ENCODE results near the gene SPPL2B. TPM values are rescaled to one million over a fixed set of nuclear protein-coding genes. Genes with fewer than 3 reads are reported as not detected.

Gene SPPL2B
- total RNA-seq, 1 experiment from 2014 or later: 76.0 TPM

DNA sequence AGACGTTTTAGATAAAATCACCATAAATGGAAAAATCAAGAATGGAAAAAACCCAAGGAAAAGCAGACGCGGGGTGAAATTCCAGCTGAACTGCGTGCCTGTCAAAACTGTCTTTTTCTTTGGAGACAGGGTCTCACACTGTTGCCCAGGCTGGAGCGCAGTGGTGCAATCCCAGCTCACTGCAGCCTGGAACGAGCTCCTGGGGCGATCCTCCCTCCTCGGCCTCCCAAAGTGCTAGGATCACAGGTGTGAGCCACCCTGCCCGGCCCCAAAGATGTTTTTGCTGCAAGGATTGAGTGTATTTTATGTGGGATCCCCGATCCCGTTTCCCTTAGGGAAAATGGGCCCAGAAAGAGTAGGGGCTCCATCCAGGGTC, 45.6 kb upstream of the SPPL2B start:
- ATAC-seq: no peak

GRCh38 chr19:2283835-2284507, 44.5 kb upstream of the SPPL2B start:
- TF ChIP-seq TCF7L2 (IDR thresholded peaks at IDR 0.05; ENCODE audit: low read depth, low read length) (no peak), REST (IDR thresholded peaks at IDR 0.05; ENCODE audit: insufficient read depth in 1 of 2, low read depth in 2 of 2, low read length in 1 of 2) (no peak), POLR2AphosphoS5 (IDR thresholded peaks at IDR 0.05; ENCODE audit: low read depth, low read length) (no peak)
- TF ChIP-seq, protein P1, sequence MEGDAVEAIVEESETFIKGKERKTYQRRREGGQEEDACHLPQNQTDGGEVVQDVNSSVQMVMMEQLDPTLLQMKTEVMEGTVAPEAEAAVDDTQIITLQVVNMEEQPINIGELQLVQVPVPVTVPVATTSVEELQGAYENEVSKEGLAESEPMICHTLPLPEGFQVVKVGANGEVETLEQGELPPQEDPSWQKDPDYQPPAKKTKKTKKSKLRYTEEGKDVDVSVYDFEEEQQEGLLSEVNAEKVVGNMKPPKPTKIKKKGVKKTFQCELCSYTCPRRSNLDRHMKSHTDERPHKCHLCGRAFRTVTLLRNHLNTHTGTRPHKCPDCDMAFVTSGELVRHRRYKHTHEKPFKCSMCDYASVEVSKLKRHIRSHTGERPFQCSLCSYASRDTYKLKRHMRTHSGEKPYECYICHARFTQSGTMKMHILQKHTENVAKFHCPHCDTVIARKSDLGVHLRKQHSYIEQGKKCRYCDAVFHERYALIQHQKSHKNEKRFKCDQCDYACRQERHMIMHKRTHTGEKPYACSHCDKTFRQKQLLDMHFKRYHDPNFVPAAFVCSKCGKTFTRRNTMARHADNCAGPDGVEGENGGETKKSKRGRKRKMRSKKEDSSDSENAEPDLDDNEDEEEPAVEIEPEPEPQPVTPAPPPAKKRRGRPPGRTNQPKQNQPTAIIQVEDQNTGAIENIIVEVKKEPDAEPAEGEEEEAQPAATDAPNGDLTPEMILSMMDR (IDR thresholded peaks at IDR 0.05): no peak
- intact Hi-C loops (cut with micrococcal nuclease; ENCODE audit: unreplicated experiment): no loop called here
- in situ Hi-C loops (cut with HindIII; ENCODE audit: low pct_unique_long_range_greater_than_20kb, low sequenced_read_pairs): no loop called here
- no peaks in the 10 kb centered on the region for H3K4me1 ChIP-seq (ENCODE audit: control insufficient read depth, insufficient read depth, low read length)
- ChIA-PET CTCF (no interaction called here), POLR2A (interaction anchor here (0.9 kb wide), 1 partner anchor 108 kb away, joined by 3 read pairs; no protein-coding TSS in a partner anchor)
- DNase-seq (ENCODE audit: low read depth, low spot score) (no peak), ATAC-seq (no peak)
- BruUV-seq (replicated peaks): no TSS peak
- no peaks in the 10 kb centered on the region for H3K27me3 ChIP-seq (ENCODE audit: control insufficient read depth, insufficient read depth, low read length)
- no peak overlapping the region for H3K27ac ChIP-seq (ENCODE audit: low read length)
- no peaks in the 10 kb centered on the region for H3K9me3 ChIP-seq (ENCODE audit: control insufficient read depth, insufficient read depth, low read depth, low read length)
- H3K36me3 ChIP-seq (ENCODE audit: control insufficient read depth, insufficient read depth, low read length): no peaks in the 10 kb centered on the region
- H3K4me3 ChIP-seq (ENCODE audit: low read depth in 2 of 2, low read length in 2 of 2): no peak overlapping the region

More for the DNA sequence above, 45.6 kb upstream of the SPPL2B start:
- ChIA-PET POLR2A (interaction anchor here (0.7 kb wide), 2 partner anchors 48 to 317 kb away, joined by 3 read pairs; no protein-coding TSS in a partner anchor), CTCF (no interaction called here)
- intact Hi-C loops (cut with micrococcal nuclease; ENCODE audit: unreplicated experiment) (no loop called here), in situ Hi-C loops (cut with HindIII; ENCODE audit: low pct_unique_long_range_greater_than_20kb, low sequenced_read_pairs) (no loop called here)
- BruUV-seq (replicated peaks): no TSS peak
- no peak for TF ChIP-seq REST (IDR thresholded peaks at IDR 0.05; ENCODE audit: insufficient read depth in 1 of 2, low read depth in 2 of 2, low read length in 1 of 2)
- H3K4me1 ChIP-seq (ENCODE audit: control insufficient read depth, insufficient read depth, low read length): no peaks in the 10 kb centered on the region
- no peaks in the 10 kb centered on the region for H3K9me3 ChIP-seq (ENCODE audit: control insufficient read depth, insufficient read depth, low read depth, low read length)
- no peaks in the 10 kb centered on the region for H3K27me3 ChIP-seq (ENCODE audit: control insufficient read depth, insufficient read depth, low read length)
- no peak overlapping the region for H3K27ac ChIP-seq (ENCODE audit: low read length)
- no peaks in the 10 kb centered on the region for H3K36me3 ChIP-seq (ENCODE audit: control insufficient read depth, insufficient read depth, low read length)
- DNase-seq (ENCODE audit: low read depth, low spot score): no peak
- no peak overlapping the region for H3K4me3 ChIP-seq (ENCODE audit: low read depth in 2 of 2, low read length in 2 of 2)

Data from Panc1 (cell line).